Neural crest cell (in vitro differentiated cells): ENCODE results near the gene TMEM255B. TPM values are rescaled to one million over a fixed set of nuclear protein-coding genes. Genes with fewer than 3 reads are reported as not detected.

Source experiments
- DNase-seq: peaks from one replicate; pipeline ENCODE4 v3.0.0; 2021; ENCODE audit warnings: low read depth, mixed read lengths, low spot score
- H3K27ac Mint-ChIP-seq: one replicate; pipeline ENCODE4 v1.8.0; 2021; ENCODE audit warnings: mild to moderate bottlenecking, mixed read lengths; ENCODE audit not compliant: unreplicated experiment
- H3K27me3 Mint-ChIP-seq: 2 replicates; pipeline ENCODE4 v1.8.0; 2021; ENCODE audit warnings: low read depth, mild to moderate bottlenecking, mixed read lengths
- H3K36me3 Mint-ChIP-seq: 2 replicates; pipeline ENCODE4 v1.8.0; 2021; ENCODE audit warnings: low read depth, mild to moderate bottlenecking, mixed read lengths
- H3K4me1 Mint-ChIP-seq: 2 replicates; pipeline ENCODE4 v1.8.0; 2021; ENCODE audit warnings: mixed read lengths
- H3K4me3 Mint-ChIP-seq: one replicate; pipeline ENCODE4 v1.8.0; 2021; ENCODE audit warnings: mild to moderate bottlenecking, mixed read lengths
- H3K9me3 Mint-ChIP-seq: 2 replicates; pipeline ENCODE4 v1.8.0; 2021; ENCODE audit warnings: mixed read lengths
- total RNA-seq: library from RNA; stranded (reverse); gene quantifications from 2 replicates; pipeline ENCODE4 v1.2.1, GENCODE V29; 2021
- TF ChIP-seq, protein P1 (sequence below): fragments of 200-600 bp; sonication (generic); conservative IDR thresholded peaks from 2 replicates; pipeline ENCODE4 v1.5.0; 2021; ENCODE audit warnings: antibody characterized with exemption, mild to moderate bottlenecking

Gene TMEM255B
- total RNA-seq, 1 donor from 2014 or later: 2.4 TPM

DNA sequence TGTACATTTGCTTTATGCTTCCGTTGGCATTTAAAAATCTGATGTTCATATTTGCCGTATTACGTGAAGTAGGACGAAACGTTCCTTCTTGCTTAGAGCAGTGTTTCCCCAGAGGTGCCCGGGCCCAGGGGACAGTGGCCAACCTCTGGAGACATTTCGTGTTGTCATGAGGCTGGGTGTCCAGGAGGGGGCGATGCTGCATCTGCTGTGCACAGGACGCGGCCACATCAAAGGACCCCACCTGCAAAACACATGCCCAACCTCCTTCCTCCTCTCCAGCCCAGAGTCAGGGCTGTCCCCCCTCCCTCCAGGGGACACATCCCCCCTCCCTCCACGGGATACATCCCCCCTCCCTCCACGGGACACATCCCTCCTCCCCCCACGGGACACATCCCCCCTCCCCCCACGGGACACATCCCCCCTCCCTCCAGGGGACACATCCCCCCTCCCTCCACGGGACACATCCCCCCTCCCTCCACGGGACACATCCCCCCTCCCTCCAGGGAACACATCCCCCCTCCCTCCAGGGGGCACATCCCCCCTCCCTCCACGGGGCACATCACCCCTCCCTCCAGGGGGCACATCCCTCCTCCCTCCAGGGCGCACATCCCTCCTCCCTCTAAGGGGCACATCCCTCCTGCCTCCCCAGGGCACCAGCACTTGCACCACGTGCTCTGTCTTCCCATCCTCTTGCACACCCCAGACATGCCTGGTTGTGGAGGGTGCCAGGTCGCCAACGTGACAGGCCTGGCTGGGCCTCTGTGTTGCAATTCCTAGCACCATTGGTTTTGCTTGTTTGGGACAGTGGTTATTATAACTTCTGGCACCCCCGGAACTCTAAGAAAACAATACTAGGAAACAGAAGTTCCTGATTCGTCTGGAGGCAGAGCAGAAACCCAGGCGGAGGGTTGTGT lies 58.2 kb downstream of the TMEM255B start:
- Mint-ChIP-seq H3K4me1 (peaks cover 15% of the 10 kb centered on the region), H3K4me3 (no peak overlapping the region), H3K36me3 (no peaks in the 10 kb centered on the region), H3K27me3 (no peaks in the 10 kb centered on the region), H3K9me3 (no peaks in the 10 kb centered on the region), H3K27ac (peak overlapping the region; percentile 91)
- DNase-seq: peak; percentile 85
- TF ChIP-seq, protein P1, sequence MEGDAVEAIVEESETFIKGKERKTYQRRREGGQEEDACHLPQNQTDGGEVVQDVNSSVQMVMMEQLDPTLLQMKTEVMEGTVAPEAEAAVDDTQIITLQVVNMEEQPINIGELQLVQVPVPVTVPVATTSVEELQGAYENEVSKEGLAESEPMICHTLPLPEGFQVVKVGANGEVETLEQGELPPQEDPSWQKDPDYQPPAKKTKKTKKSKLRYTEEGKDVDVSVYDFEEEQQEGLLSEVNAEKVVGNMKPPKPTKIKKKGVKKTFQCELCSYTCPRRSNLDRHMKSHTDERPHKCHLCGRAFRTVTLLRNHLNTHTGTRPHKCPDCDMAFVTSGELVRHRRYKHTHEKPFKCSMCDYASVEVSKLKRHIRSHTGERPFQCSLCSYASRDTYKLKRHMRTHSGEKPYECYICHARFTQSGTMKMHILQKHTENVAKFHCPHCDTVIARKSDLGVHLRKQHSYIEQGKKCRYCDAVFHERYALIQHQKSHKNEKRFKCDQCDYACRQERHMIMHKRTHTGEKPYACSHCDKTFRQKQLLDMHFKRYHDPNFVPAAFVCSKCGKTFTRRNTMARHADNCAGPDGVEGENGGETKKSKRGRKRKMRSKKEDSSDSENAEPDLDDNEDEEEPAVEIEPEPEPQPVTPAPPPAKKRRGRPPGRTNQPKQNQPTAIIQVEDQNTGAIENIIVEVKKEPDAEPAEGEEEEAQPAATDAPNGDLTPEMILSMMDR: peak; percentile 85

DNA sequence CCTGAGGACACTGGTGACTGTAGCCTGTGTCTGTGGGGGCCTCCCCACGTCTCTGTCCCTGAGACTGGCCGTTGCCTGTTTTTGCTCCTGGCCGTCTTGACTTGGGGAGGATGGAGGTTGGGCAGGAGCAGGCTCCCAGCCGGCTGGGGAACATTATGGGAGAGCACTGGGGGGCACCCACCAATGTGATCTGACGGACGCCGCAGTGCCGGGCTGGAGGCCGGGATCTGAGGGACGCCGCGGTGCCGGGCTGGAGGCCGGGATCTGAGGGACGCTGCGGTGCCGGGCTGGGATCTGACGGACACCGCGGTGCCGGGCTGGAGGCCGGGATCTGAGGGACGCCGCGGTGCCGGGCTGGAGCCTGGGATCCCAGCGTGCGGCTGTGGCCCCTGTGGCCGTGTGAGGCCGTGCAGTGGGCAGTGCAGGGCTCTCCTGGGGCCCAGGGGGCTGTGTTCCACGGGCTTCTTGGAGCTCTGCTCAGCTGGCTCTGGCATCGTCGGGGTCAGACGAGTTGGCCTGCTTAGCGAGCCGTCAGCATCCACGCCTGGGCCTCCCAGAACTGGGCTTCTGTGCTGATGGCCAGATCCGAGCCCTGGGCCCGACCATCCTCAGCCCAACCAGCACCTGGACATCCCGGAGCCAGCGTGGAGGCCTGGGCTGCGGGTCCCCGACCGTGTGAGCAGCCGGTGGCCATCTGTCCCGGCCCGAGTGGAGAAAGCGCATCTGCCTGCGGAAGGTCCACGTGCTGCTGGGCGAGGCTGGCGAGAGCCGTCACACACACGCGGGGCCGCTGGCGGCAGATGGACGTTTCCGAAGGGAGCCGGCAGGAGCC lies 59.0 kb downstream of the TMEM255B start:
- Mint-ChIP-seq H3K9me3 (no peaks in the 10 kb centered on the region), H3K4me3 (no peak overlapping the region), H3K36me3 (no peaks in the 10 kb centered on the region), H3K27ac (no peak overlapping the region), H3K4me1 (peaks cover 15% of the 10 kb centered on the region), H3K27me3 (no peaks in the 10 kb centered on the region)
- no peak for DNase-seq
- TF ChIP-seq, protein P1: no peak

DNA sequence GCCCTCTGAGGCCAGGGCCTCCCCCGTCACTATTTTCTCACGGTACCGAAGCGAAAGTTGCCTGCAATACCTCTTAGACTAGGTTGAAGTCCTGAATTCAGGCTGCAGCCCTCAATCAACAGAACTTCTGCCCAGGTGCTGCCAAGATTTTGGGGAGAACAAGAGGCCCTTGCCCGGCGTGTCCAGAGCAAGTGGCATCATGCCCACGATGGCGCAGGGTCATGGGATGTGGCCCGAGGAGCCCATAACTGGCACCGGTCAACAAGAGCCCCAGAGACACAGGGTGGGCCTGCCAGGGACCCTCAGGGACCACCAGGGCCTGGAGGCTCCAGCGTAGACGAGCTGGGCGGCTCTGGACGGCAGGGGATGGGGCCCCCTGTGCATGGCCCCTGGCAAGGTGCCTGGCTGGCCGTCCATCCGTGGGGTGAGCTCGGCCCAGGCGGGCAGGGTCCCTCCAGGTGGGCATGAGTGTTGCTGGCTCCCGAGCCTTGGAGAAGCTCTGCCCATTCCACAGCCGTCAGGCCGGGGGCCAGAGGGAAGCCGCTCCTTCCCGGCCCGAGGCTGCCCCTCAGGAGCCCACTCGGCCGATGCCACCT lies 59.8 kb downstream of the TMEM255B start:
- TF ChIP-seq, protein P1: no peak
- no peak for DNase-seq
- H3K4me3 Mint-ChIP-seq: no peak overlapping the region
- H3K36me3 Mint-ChIP-seq: no peaks in the 10 kb centered on the region
- no peaks in the 10 kb centered on the region for H3K27me3 Mint-ChIP-seq
- no peak overlapping the region for H3K27ac Mint-ChIP-seq
- H3K9me3 Mint-ChIP-seq: no peaks in the 10 kb centered on the region
- peaks cover 15% of the 10 kb centered on the region for H3K4me1 Mint-ChIP-seq

DNA sequence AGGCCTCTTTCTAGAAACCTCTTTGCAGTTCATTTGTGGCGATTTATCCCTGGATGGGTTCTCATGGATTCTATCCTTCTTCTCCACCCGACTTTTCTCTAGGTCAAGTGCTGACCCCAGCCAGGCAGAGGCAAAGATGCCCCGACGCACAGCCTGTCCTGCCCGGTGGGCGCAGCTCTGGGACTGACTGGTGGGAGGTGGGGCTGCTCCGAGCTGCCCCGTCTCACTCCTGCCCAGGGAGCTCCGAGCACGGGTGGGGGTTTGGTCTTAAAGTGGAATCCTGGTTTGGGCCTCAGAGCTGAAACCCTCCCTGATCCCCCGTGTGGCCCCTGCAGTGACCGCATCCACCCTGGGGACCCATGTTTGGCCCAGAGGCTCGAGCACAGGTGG lies 60.3 kb downstream of the TMEM255B start:
- no peak for DNase-seq
- Mint-ChIP-seq H3K4me1 (peaks cover 15% of the 10 kb centered on the region), H3K4me3 (no peak overlapping the region), H3K9me3 (no peaks in the 10 kb centered on the region), H3K27ac (no peak overlapping the region), H3K27me3 (no peaks in the 10 kb centered on the region), H3K36me3 (no peaks in the 10 kb centered on the region)
- TF ChIP-seq, protein P1: no peak
